HEK293 (cell line): ENCODE data around the gene DUSP22.

Experiments used
- CTCF ChIA-PET: fragments of 350-600 bp; formaldehyde crosslinking; extraction: SDS; loops from one replicate; lab custom pipeline; 2021; ENCODE audit warnings: antibody characterized with exemption; lab: Yijun Ruan, JAX
- POLR2A ChIA-PET: fragments of 300-600 bp; formaldehyde crosslinking; extraction: SDS; loops from one replicate; lab custom pipeline; 2020; ENCODE audit warnings: antibody characterized with exemption, inconsistent platforms; lab: Yijun Ruan, JAX
- H3K27ac ChIP-seq: fragments of 200-500 bp; sonication (Bioruptor generic); 2 replicates; pipeline ENCODE4 v1.5.1; 2014; ENCODE audit warnings: low read depth, low read length, control low read depth, inconsistent platforms; ENCODE audit errors: extremely low read depth
- H3K36me3 ChIP-seq, 2 experiments: fragments of 200-500 bp in 1 of 2; sonication (Bioruptor generic) in 1 of 2; 1 replicate in 1 of 2; 2 replicates in 1 of 2; pipeline ENCODE4 v1.5.1; 2014 to 2017; ENCODE audit warnings: inconsistent platforms in 2 of 2, low read length in 2 of 2; ENCODE audit not compliant: control insufficient read depth in 2 of 2, insufficient read depth in 1 of 2
- H3K4me1 ChIP-seq: fragments of 200-500 bp; sonication (Bioruptor generic); 2 replicates; pipeline ENCODE4 v1.5.1; 2014; ENCODE audit warnings: mild to moderate bottlenecking, low read length, inconsistent platforms; ENCODE audit not compliant: control insufficient read depth, insufficient read depth
- H3K4me3 ChIP-seq: 2 replicates; pipeline ENCODE4 v1.5.1; 2011; ENCODE audit warnings: low read depth, mild to moderate bottlenecking, control low read depth, low read length, moderate library complexity
- H3K9me3 ChIP-seq: fragments of 200-500 bp; sonication (Bioruptor generic); 2 replicates; pipeline ENCODE4 v1.5.1; 2014; ENCODE audit warnings: low read depth, low read length, inconsistent platforms; ENCODE audit not compliant: control insufficient read depth, insufficient read depth
- KLF16 ChIP-seq: fragments of 450-650 bp; formaldehyde crosslinking; IDR thresholded peaks from 2 replicates; pipeline ENCODE4 v1.5.1; 2017; ENCODE audit warnings: missing biosample characterization, missing genetic modification characterization
- KLF7 ChIP-seq: fragments of 450-650 bp; formaldehyde crosslinking; IDR thresholded peaks from 2 replicates; pipeline ENCODE4 v1.5.1; 2016; ENCODE audit warnings: missing biosample characterization, missing genetic modification characterization, borderline replicate concordance
- KLF8 ChIP-seq: fragments of 450-650 bp; formaldehyde crosslinking; IDR thresholded peaks from 2 replicates; pipeline ENCODE4 v1.5.1; 2016; ENCODE audit warnings: missing biosample characterization, missing genetic modification characterization
- PRDM1 ChIP-seq: fragments of 450-650 bp; formaldehyde crosslinking; IDR thresholded peaks from 2 replicates; pipeline ENCODE4; 2016; ENCODE audit warnings: missing biosample characterization, missing genetic modification characterization
- SP2 ChIP-seq: fragments of 450-650 bp; formaldehyde crosslinking; IDR thresholded peaks from 2 replicates; pipeline ENCODE4 v1.5.1; 2016; ENCODE audit warnings: missing biosample characterization, missing genetic modification characterization
- ZBTB17 ChIP-seq: fragments of 450-650 bp; formaldehyde crosslinking; IDR thresholded peaks from 2 replicates; pipeline ENCODE4 v1.5.1; 2016; ENCODE audit warnings: missing biosample characterization, missing genetic modification characterization
- ZBTB20 ChIP-seq: fragments of 450-650 bp; formaldehyde crosslinking; IDR thresholded peaks from 2 replicates; pipeline ENCODE4 v1.5.1; 2016; ENCODE audit warnings: missing biosample characterization, missing genetic modification characterization
- ZBTB8A ChIP-seq: fragments of 450-650 bp; formaldehyde crosslinking; IDR thresholded peaks from 2 replicates; pipeline ENCODE4 v1.5.1; 2016; ENCODE audit warnings: missing biosample characterization, missing genetic modification characterization
- ZEB2 ChIP-seq: fragments of 450-650 bp; formaldehyde crosslinking; IDR thresholded peaks from 2 replicates; pipeline ENCODE4 v1.5.1; 2016; ENCODE audit warnings: missing biosample characterization, missing genetic modification characterization
- ZNF175 ChIP-seq: fragments of 450-650 bp; formaldehyde crosslinking; IDR thresholded peaks from 2 replicates; pipeline ENCODE4 v1.5.1; 2016; ENCODE audit warnings: missing biosample characterization, missing genetic modification characterization
- ZNF202 ChIP-seq: fragments of 450-650 bp; formaldehyde crosslinking; IDR thresholded peaks from 2 replicates; pipeline ENCODE4 v1.5.1; 2016; ENCODE audit warnings: missing biosample characterization, missing genetic modification characterization, borderline replicate concordance
- ZNF24 ChIP-seq: fragments of 450-650 bp; formaldehyde crosslinking; IDR thresholded peaks from 2 replicates; pipeline ENCODE4 v1.5.1; 2016; ENCODE audit warnings: missing biosample characterization, missing genetic modification characterization
- ZNF324 ChIP-seq: fragments of 450-650 bp; formaldehyde crosslinking; IDR thresholded peaks from 2 replicates; pipeline ENCODE4 v1.5.1; 2016; ENCODE audit warnings: missing biosample characterization, missing genetic modification characterization
- ZNF335 ChIP-seq: fragments of 450-650 bp; formaldehyde crosslinking; conservative IDR thresholded peaks from 2 replicates; pipeline ENCODE4 v1.5.1; 2016; ENCODE audit warnings: missing biosample characterization, missing genetic modification characterization
- ZNF341 ChIP-seq: fragments of 450-650 bp; formaldehyde crosslinking; IDR thresholded peaks from 2 replicates; pipeline ENCODE4; 2016; ENCODE audit warnings: low read depth, missing biosample characterization, missing genetic modification characterization
- ZNF521 ChIP-seq: fragments of 450-650 bp; formaldehyde crosslinking; IDR thresholded peaks from 2 replicates; pipeline ENCODE4 v1.5.1; 2017; ENCODE audit warnings: missing biosample characterization, mild to moderate bottlenecking, missing genetic modification characterization
- ZNF530 ChIP-seq: fragments of 450-650 bp; formaldehyde crosslinking; IDR thresholded peaks from 2 replicates; pipeline ENCODE4 v1.5.1; 2016; ENCODE audit warnings: low read depth, missing biosample characterization, missing genetic modification characterization
- ZNF549 ChIP-seq: fragments of 450-650 bp; IDR thresholded peaks from 2 replicates; pipeline ENCODE4 v1.5.1; 2018; ENCODE audit warnings: missing biosample characterization, missing genetic modification characterization, mild to moderate bottlenecking, inconsistent platforms, moderate library complexity
- ZNF600 ChIP-seq: fragments of 450-650 bp; formaldehyde crosslinking; IDR thresholded peaks from 2 replicates; pipeline ENCODE4 v1.5.1; 2016; ENCODE audit warnings: missing biosample characterization, missing genetic modification characterization
- TF ChIP-seq, protein P1 (sequence below): fragments of 450-650 bp; formaldehyde crosslinking; IDR thresholded peaks from 2 replicates; pipeline ENCODE4 v1.5.1; 2017; ENCODE audit warnings: missing biosample characterization, missing genetic modification characterization
- TF ChIP-seq, protein P2 (sequence below): fragments of 450-650 bp; formaldehyde crosslinking; IDR thresholded peaks from 2 replicates; pipeline ENCODE4 v1.5.1; 2017; ENCODE audit warnings: missing biosample characterization, missing genetic modification characterization
- TF ChIP-seq, protein P3 (sequence below): fragments of 450-650 bp; formaldehyde crosslinking; optimal IDR thresholded peaks from 2 replicates; pipeline ENCODE3; 2016; ENCODE audit warnings: missing biosample characterization, mild to moderate bottlenecking, missing genetic modification characterization
- TF ChIP-seq, protein P4 (sequence below): fragments of 450-650 bp; formaldehyde crosslinking; IDR thresholded peaks from 2 replicates; pipeline ENCODE4 v1.5.1; 2017; ENCODE audit warnings: missing biosample characterization, missing genetic modification characterization
- TF ChIP-seq, protein P5 (sequence below): fragments of 450-650 bp; formaldehyde crosslinking; IDR thresholded peaks from 2 replicates; pipeline ENCODE4 v1.5.1; 2016; ENCODE audit warnings: missing biosample characterization, missing genetic modification characterization
- TF ChIP-seq, protein P6 (sequence below): fragments of 450-650 bp; formaldehyde crosslinking; IDR thresholded peaks from 2 replicates; pipeline ENCODE4 v1.5.1; 2016; ENCODE audit warnings: missing biosample characterization, missing genetic modification characterization
- TF ChIP-seq, protein P7 (sequence below): fragments of 450-650 bp; formaldehyde crosslinking; conservative IDR thresholded peaks from 2 replicates; pipeline ENCODE4 v1.5.1; 2016; ENCODE audit warnings: low read depth, missing biosample characterization, missing genetic modification characterization

The DUSP22 gene

DNA sequence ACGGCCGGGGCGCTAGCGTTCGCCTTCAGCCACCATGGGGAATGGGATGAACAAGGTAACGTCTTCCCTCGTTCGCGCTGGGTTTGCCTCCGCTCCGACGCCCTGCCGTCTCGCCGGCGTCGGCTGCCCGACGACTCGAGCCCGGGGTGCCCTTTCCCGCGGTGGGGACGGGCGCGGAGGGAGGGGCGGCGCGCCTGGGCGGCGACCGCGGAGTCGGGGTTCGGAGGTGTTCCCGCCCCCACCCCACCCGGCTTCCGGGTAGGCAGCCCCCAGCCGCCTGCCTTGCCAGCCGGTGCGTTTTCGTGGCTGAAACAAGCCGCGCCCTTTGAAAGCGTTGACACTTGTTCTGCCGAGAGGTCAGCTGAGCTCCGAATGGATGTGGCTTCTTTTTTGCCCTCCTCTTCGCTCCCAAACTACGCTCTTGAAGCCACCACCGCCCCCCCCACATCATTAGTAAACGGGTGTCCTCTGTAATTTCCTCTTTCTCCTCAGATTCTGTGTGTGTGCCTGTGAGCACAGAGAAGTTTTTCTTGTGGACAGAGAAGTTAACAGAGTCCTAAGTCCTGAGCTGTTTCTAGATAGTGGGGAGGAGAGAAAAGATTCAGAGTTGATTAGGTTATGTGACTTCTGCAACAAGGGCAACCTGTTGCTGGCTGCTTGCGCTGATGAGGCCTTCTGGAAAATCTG lies 362 bp downstream of the DUSP22 start:
- Histone ChIP-seq H3K4me1 (peaks cover 15% of the 10 kb centered on the region), H3K36me3 (no peaks in the 10 kb centered on the region), H3K4me3 (peak overlapping the region; percentile 69)
- TF ChIP-seq ZBTB17 (tag by site-specific recombination) (peak; percentile 90), ZNF324 (tag by site-specific recombination) (no peak), ZNF24 (tag by site-specific recombination) (no peak), KLF7 (tag by site-specific recombination) (no peak), ZBTB8A (tag by site-specific recombination) (peak; percentile 97), ZNF521 (tag by site-specific recombination) (no peak), ZNF175 (tag by site-specific recombination) (no peak), KLF8 (tag by site-specific recombination) (peak; percentile 89), SP2 (tag by site-specific recombination) (peak; percentile 55; the same call in 1 of the 2 replicates), ZNF202 (no peak), ZNF335 (peak; percentile 82), PRDM1 (tag by site-specific recombination) (no peak), ZNF341 (peak; percentile 79), ZNF549 (tag by site-specific recombination) (no peak), ZNF600 (tag by site-specific recombination) (peak; percentile 30; the same call in 1 of the 2 replicates), ZNF530 (no peak), ZEB2 (tag by site-specific recombination) (0 out of 2 replicates have a peak, but pooled peaks have one; percentile 10), KLF16 (tag by site-specific recombination) (no peak), ZBTB20 (tag by site-specific recombination) (peak; percentile 52; the same call in 1 of the 2 replicates)
- TF ChIP-seq, protein P1, sequence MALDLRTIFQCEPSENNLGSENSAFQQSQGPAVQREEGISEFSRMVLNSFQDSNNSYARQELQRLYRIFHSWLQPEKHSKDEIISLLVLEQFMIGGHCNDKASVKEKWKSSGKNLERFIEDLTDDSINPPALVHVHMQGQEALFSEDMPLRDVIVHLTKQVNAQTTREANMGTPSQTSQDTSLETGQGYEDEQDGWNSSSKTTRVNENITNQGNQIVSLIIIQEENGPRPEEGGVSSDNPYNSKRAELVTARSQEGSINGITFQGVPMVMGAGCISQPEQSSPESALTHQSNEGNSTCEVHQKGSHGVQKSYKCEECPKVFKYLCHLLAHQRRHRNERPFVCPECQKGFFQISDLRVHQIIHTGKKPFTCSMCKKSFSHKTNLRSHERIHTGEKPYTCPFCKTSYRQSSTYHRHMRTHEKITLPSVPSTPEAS (tag by site-specific recombination): no peak
- TF ChIP-seq, protein P2, sequence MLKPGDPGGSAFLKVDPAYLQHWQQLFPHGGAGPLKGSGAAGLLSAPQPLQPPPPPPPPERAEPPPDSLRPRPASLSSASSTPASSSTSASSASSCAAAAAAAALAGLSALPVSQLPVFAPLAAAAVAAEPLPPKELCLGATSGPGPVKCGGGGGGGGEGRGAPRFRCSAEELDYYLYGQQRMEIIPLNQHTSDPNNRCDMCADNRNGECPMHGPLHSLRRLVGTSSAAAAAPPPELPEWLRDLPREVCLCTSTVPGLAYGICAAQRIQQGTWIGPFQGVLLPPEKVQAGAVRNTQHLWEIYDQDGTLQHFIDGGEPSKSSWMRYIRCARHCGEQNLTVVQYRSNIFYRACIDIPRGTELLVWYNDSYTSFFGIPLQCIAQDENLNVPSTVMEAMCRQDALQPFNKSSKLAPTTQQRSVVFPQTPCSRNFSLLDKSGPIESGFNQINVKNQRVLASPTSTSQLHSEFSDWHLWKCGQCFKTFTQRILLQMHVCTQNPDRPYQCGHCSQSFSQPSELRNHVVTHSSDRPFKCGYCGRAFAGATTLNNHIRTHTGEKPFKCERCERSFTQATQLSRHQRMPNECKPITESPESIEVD (tag by site-specific recombination): no peak
- TF ChIP-seq, protein P3, sequence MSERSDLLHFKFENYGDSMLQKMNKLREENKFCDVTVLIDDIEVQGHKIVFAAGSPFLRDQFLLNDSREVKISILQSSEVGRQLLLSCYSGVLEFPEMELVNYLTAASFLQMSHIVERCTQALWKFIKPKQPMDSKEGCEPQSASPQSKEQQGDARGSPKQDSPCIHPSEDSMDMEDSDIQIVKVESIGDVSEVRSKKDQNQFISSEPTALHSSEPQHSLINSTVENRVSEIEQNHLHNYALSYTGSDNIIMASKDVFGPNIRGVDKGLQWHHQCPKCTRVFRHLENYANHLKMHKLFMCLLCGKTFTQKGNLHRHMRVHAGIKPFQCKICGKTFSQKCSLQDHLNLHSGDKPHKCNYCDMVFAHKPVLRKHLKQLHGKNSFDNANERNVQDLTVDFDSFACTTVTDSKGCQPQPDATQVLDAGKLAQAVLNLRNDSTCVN (tag by site-specific recombination): peak; percentile 70
- TF ChIP-seq, protein P4, sequence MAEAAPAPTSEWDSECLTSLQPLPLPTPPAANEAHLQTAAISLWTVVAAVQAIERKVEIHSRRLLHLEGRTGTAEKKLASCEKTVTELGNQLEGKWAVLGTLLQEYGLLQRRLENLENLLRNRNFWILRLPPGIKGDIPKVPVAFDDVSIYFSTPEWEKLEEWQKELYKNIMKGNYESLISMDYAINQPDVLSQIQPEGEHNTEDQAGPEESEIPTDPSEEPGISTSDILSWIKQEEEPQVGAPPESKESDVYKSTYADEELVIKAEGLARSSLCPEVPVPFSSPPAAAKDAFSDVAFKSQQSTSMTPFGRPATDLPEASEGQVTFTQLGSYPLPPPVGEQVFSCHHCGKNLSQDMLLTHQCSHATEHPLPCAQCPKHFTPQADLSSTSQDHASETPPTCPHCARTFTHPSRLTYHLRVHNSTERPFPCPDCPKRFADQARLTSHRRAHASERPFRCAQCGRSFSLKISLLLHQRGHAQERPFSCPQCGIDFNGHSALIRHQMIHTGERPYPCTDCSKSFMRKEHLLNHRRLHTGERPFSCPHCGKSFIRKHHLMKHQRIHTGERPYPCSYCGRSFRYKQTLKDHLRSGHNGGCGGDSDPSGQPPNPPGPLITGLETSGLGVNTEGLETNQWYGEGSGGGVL: no peak
- TF ChIP-seq, protein P5, sequence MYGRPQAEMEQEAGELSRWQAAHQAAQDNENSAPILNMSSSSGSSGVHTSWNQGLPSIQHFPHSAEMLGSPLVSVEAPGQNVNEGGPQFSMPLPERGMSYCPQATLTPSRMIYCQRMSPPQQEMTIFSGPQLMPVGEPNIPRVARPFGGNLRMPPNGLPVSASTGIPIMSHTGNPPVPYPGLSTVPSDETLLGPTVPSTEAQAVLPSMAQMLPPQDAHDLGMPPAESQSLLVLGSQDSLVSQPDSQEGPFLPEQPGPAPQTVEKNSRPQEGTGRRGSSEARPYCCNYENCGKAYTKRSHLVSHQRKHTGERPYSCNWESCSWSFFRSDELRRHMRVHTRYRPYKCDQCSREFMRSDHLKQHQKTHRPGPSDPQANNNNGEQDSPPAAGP: 0 out of 2 replicates have a peak, but pooled peaks have one; percentile 55
- TF ChIP-seq, protein P6, sequence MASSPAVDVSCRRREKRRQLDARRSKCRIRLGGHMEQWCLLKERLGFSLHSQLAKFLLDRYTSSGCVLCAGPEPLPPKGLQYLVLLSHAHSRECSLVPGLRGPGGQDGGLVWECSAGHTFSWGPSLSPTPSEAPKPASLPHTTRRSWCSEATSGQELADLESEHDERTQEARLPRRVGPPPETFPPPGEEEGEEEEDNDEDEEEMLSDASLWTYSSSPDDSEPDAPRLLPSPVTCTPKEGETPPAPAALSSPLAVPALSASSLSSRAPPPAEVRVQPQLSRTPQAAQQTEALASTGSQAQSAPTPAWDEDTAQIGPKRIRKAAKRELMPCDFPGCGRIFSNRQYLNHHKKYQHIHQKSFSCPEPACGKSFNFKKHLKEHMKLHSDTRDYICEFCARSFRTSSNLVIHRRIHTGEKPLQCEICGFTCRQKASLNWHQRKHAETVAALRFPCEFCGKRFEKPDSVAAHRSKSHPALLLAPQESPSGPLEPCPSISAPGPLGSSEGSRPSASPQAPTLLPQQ: peak; percentile 42; the same call in 1 of the 2 replicates
- TF ChIP-seq, protein P7, sequence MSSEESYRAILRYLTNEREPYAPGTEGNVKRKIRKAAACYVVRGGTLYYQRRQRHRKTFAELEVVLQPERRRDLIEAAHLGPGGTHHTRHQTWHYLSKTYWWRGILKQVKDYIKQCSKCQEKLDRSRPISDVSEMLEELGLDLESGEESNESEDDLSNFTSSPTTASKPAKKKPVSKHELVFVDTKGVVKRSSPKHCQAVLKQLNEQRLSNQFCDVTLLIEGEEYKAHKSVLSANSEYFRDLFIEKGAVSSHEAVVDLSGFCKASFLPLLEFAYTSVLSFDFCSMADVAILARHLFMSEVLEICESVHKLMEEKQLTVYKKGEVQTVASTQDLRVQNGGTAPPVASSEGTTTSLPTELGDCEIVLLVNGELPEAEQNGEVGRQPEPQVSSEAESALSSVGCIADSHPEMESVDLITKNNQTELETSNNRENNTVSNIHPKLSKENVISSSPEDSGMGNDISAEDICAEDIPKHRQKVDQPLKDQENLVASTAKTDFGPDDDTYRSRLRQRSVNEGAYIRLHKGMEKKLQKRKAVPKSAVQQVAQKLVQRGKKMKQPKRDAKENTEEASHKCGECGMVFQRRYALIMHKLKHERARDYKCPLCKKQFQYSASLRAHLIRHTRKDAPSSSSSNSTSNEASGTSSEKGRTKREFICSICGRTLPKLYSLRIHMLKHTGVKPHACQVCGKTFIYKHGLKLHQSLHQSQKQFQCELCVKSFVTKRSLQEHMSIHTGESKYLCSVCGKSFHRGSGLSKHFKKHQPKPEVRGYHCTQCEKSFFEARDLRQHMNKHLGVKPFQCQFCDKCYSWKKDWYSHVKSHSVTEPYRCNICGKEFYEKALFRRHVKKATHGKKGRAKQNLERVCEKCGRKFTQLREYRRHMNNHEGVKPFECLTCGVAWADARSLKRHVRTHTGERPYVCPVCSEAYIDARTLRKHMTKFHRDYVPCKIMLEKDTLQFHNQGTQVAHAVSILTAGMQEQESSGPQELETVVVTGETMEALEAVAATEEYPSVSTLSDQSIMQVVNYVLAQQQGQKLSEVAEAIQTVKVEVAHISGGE (tag by site-specific recombination): peak; percentile 12; the same call in 1 of the 2 replicates

More for the DNA sequence above, 362 bp downstream of the DUSP22 start:
- ChIA-PET CTCF (interaction anchor here (0.8 kb wide), 1 partner anchor 9 kb away, joined by 3 read pairs; no protein-coding TSS in a partner anchor), POLR2A (no interaction called here)
- no peaks in the 10 kb centered on the region for H3K9me3 ChIP-seq
- H3K27ac ChIP-seq: peak overlapping the region; percentile 90
